WTC11 (cell line): ENCODE results near the gene SNAP29. TPM values are rescaled to one million over a fixed set of nuclear protein-coding genes. Genes with fewer than 3 reads are reported as not detected.

Experiments
- ATAC-seq: fragments of 200-7000 bp; cut with Tn5 transposase; 2 replicates; pipeline ENCODE4 v1.10.0; 2021; ENCODE audit warnings: mild to moderate bottlenecking, moderate library complexity
- CTCF ChIA-PET: fragments of 300-600 bp; sonication (Branson Sonifier 250); formaldehyde crosslinking; loops from one replicate; lab custom pipeline; 2021; ENCODE audit warnings: antibody characterized with exemption; lab: Charles Lee
- POLR2A ChIA-PET: fragments of 350-600 bp; sonication (Branson Sonifier 250); formaldehyde crosslinking; loops from one replicate; lab custom pipeline; 2021; ENCODE audit warnings: antibody characterized with exemption; lab: Charles Lee
- DNase-seq: peaks from one replicate; pipeline ENCODE4 v3.0.0; 2021; ENCODE audit warnings: low spot score
- H3K27ac Mint-ChIP-seq: 2 replicates; pipeline ENCODE4 v1.8.0; 2021; ENCODE audit warnings: mixed read lengths
- H3K27me3 Mint-ChIP-seq: 2 replicates; pipeline ENCODE4 v1.8.0; 2021; ENCODE audit warnings: low read depth, mild to moderate bottlenecking, moderate library complexity, mixed read lengths
- H3K36me3 Mint-ChIP-seq: 2 replicates; pipeline ENCODE4 v1.8.0; 2021; ENCODE audit warnings: mixed read lengths
- H3K4me1 Mint-ChIP-seq: 2 replicates; pipeline ENCODE4 v1.8.0; 2022; ENCODE audit warnings: mixed read lengths
- H3K4me3 Mint-ChIP-seq: 2 replicates; pipeline ENCODE4 v1.8.0; 2021; ENCODE audit warnings: mild to moderate bottlenecking, moderate library complexity, mixed read lengths
- H3K9me3 Mint-ChIP-seq: 2 replicates; pipeline ENCODE4 v1.8.0; 2021; ENCODE audit warnings: mixed read lengths
- CBFB ChIP-seq: sonication (generic); formaldehyde crosslinking; IDR thresholded peaks from 2 replicates; pipeline ENCODE4 v1.8.1; 2022; ENCODE audit warnings: mild to moderate bottlenecking, low read depth, missing genetic modification reagents
- CREB1 ChIP-seq: sonication (generic); formaldehyde crosslinking; IDR thresholded peaks from 2 replicates; pipeline ENCODE4 v1.8.0; 2023; ENCODE audit warnings: mild to moderate bottlenecking, missing genetic modification reagents
- ESRRA ChIP-seq: sonication (generic); formaldehyde crosslinking; IDR thresholded peaks from 2 replicates; pipeline ENCODE4 v1.8.1; 2022; ENCODE audit warnings: mild to moderate bottlenecking, missing genetic modification reagents, borderline replicate concordance
- FOXP1 ChIP-seq: sonication (generic); formaldehyde crosslinking; IDR thresholded peaks from 2 replicates; pipeline ENCODE4 v1.8.0; 2022; ENCODE audit warnings: missing genetic modification reagents, mild to moderate bottlenecking, moderate library complexity, borderline replicate concordance
- GABPB1 ChIP-seq: sonication (generic); formaldehyde crosslinking; IDR thresholded peaks from 2 replicates; pipeline ENCODE4 v1.8.1; 2023; ENCODE audit warnings: mild to moderate bottlenecking, missing genetic modification reagents
- JUN ChIP-seq: sonication (generic); formaldehyde crosslinking; IDR thresholded peaks from 2 replicates; pipeline ENCODE4 v1.8.0; 2023; ENCODE audit warnings: mild to moderate bottlenecking, missing genetic modification reagents
- MXD4 ChIP-seq: fragments of 250-450 bp; sonication (Bioruptor Pico); IDR thresholded peaks from 2 replicates; pipeline ENCODE4 v1.8.0; 2021; ENCODE audit warnings: mild to moderate bottlenecking, moderate library complexity, borderline replicate concordance
- NFATC4 ChIP-seq: fragments of 250-450 bp; sonication (Bioruptor Pico); IDR thresholded peaks from 2 replicates; pipeline ENCODE4 v1.9.0; 2021; ENCODE audit warnings: mild to moderate bottlenecking
- NFE2L1 ChIP-seq: sonication (generic); formaldehyde crosslinking; IDR thresholded peaks from 2 replicates; pipeline ENCODE4 v1.8.1; 2023; ENCODE audit warnings: missing genetic modification reagents
- NFYB ChIP-seq: sonication (generic); formaldehyde crosslinking; conservative IDR thresholded peaks from 2 replicates; pipeline ENCODE4 v1.8.0; 2022; ENCODE audit warnings: low read depth, missing genetic modification reagents
- SOX15 ChIP-seq: fragments of 250-450 bp; sonication (Bioruptor Pico); IDR thresholded peaks from 2 replicates; pipeline ENCODE4 v1.9.0; 2021; ENCODE audit warnings: mild to moderate bottlenecking
- SP1 ChIP-seq: sonication (generic); formaldehyde crosslinking; conservative IDR thresholded peaks from 2 replicates; pipeline ENCODE4 v1.8.1; 2022; ENCODE audit warnings: missing genetic modification reagents
- TEAD1 ChIP-seq: sonication (generic); formaldehyde crosslinking; IDR thresholded peaks from 2 replicates; pipeline ENCODE4 v1.8.0; 2022; ENCODE audit warnings: mild to moderate bottlenecking, missing genetic modification reagents
- ZBTB21 ChIP-seq: sonication (generic); formaldehyde crosslinking; IDR thresholded peaks from 2 replicates; pipeline ENCODE4 v1.8.1; 2023; ENCODE audit warnings: mild to moderate bottlenecking, missing genetic modification reagents, borderline replicate concordance
- ZNF232 ChIP-seq: sonication (generic); formaldehyde crosslinking; IDR thresholded peaks from 2 replicates; pipeline ENCODE4 v1.8.0; 2022; ENCODE audit warnings: mild to moderate bottlenecking, missing genetic modification reagents
- ZNF263 ChIP-seq: sonication (generic); formaldehyde crosslinking; IDR thresholded peaks from 2 replicates; pipeline ENCODE4 v1.8.1; 2022; ENCODE audit warnings: low read depth, mild to moderate bottlenecking, moderate library complexity, missing genetic modification reagents
- total RNA-seq: library from RNA; stranded (reverse); gene quantifications from 3 replicates; pipeline ENCODE4 v1.2.3, GENCODE V29; 2021
- TF ChIP-seq, protein P1 (sequence below): sonication (generic); formaldehyde crosslinking; IDR thresholded peaks from 2 replicates; pipeline ENCODE4 v1.8.0; 2023; ENCODE audit warnings: missing genetic modification reagents, mild to moderate bottlenecking, borderline replicate concordance
- TF ChIP-seq, protein P2 (sequence below): sonication (generic); formaldehyde crosslinking; IDR thresholded peaks from 2 replicates; pipeline ENCODE4 v1.8.0; 2022; ENCODE audit warnings: mild to moderate bottlenecking, missing genetic modification reagents
- TF ChIP-seq, protein P3 (sequence below): sonication (generic); formaldehyde crosslinking; IDR thresholded peaks from 2 replicates; pipeline ENCODE4 v1.8.1; 2022; ENCODE audit warnings: low read depth, missing genetic modification reagents, borderline replicate concordance
- TF ChIP-seq, protein P4 (sequence below): sonication (generic); formaldehyde crosslinking; conservative IDR thresholded peaks from 2 replicates; pipeline ENCODE4 v1.8.1; 2022; ENCODE audit warnings: mild to moderate bottlenecking, missing genetic modification reagents
- TF ChIP-seq, protein P5 (sequence below): fragments of 250-450 bp; sonication (Bioruptor Pico); IDR thresholded peaks from 2 replicates; pipeline ENCODE4 v1.9.0; 2021; ENCODE audit warnings: mild to moderate bottlenecking
- TF ChIP-seq, protein P6 (sequence below): fragments of 250-450 bp; sonication (Bioruptor Pico); IDR thresholded peaks from 2 replicates; pipeline ENCODE4 v1.9.0; 2021; ENCODE audit warnings: mild to moderate bottlenecking
- TF ChIP-seq, protein P7 (sequence below): fragments of 250-450 bp; sonication (Bioruptor Pico); IDR thresholded peaks from 2 replicates; pipeline ENCODE4 v1.9.0; 2021; ENCODE audit warnings: moderate library complexity, mild to moderate bottlenecking, inconsistent platforms, borderline replicate concordance

Gene SNAP29
- total RNA-seq, 1 experiment from 2014 or later = 14.7 TPM

DNA sequence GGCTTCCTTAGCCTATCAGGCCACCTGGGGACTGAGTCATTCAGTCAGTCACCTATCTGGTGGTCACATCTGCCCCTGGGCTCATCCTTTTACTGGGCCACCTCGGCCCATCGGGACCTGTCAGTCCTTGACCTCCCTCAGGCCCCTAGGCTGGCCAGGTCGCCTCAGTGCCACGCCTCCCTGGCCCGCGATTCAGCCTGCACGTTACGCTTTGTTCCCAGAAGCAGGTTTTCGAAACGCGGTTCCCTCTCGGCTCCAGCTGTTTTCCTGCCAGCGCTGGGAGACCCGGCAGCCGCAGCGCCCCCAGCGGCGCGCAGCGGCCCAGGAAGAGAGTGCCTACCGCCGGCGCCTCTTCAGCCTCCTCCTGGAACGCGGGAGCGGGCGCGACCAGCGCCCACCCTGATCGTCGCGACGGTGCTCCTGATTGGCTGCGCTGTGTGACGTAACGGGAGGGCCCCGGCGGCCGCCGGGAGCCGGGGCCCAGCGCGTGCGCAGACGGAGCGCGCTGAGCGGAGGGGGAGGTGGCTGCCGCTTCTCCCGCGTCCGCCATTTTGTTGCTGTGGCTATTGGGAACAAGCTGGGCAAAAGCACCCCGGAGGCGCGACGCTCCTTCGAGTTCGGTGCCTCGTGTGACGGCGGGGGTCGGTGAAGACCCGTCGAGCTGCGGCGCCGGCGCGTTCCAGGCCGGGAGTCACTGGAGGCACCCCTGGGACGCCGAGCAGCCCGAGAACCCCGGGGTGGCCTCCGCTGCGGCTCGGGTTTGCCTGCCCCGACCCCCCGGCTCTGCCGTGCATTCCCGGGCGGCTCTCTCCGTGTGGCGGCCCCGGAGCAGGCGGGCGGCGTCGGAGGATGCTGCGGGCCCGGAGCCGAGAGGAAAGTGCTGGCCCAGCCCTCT is 58.4 kb downstream of the SNAP29 start, which contains the start of gene CRKL (continued):
- TF ChIP-seq ZNF263 (no peak), NFE2L1 (CRISPR knock-in tag) (0 out of 2 replicates have a peak, but pooled peaks have one; percentile 49), TEAD1 (0 out of 2 replicates have a peak, but pooled peaks have one; percentile 20), SP1 (CRISPR knock-in tag) (no peak; the same call in 1 of the 2 replicates), ZBTB21 (CRISPR knock-in tag) (no peak), GABPB1 (CRISPR knock-in tag) (peak; percentile 57), FOXP1 (CRISPR knock-in tag) (peak; percentile 62; the same call in 1 of the 2 replicates)
- TF ChIP-seq, protein P1, sequence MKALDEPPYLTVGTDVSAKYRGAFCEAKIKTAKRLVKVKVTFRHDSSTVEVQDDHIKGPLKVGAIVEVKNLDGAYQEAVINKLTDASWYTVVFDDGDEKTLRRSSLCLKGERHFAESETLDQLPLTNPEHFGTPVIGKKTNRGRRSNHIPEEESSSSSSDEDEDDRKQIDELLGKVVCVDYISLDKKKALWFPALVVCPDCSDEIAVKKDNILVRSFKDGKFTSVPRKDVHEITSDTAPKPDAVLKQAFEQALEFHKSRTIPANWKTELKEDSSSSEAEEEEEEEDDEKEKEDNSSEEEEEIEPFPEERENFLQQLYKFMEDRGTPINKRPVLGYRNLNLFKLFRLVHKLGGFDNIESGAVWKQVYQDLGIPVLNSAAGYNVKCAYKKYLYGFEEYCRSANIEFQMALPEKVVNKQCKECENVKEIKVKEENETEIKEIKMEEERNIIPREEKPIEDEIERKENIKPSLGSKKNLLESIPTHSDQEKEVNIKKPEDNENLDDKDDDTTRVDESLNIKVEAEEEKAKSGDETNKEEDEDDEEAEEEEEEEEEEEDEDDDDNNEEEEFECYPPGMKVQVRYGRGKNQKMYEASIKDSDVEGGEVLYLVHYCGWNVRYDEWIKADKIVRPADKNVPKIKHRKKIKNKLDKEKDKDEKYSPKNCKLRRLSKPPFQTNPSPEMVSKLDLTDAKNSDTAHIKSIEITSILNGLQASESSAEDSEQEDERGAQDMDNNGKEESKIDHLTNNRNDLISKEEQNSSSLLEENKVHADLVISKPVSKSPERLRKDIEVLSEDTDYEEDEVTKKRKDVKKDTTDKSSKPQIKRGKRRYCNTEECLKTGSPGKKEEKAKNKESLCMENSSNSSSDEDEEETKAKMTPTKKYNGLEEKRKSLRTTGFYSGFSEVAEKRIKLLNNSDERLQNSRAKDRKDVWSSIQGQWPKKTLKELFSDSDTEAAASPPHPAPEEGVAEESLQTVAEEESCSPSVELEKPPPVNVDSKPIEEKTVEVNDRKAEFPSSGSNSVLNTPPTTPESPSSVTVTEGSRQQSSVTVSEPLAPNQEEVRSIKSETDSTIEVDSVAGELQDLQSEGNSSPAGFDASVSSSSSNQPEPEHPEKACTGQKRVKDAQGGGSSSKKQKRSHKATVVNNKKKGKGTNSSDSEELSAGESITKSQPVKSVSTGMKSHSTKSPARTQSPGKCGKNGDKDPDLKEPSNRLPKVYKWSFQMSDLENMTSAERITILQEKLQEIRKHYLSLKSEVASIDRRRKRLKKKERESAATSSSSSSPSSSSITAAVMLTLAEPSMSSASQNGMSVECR (CRISPR knock-in tag) = peak; percentile 65; the same call in 1 of the 2 replicates
- TF ChIP-seq, protein P2, sequence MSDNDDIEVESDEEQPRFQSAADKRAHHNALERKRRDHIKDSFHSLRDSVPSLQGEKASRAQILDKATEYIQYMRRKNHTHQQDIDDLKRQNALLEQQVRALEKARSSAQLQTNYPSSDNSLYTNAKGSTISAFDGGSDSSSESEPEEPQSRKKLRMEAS = peak; percentile 73; the same call in 1 of the 2 replicates
- TF ChIP-seq, all 79 proteins: peak for 19

DNA sequence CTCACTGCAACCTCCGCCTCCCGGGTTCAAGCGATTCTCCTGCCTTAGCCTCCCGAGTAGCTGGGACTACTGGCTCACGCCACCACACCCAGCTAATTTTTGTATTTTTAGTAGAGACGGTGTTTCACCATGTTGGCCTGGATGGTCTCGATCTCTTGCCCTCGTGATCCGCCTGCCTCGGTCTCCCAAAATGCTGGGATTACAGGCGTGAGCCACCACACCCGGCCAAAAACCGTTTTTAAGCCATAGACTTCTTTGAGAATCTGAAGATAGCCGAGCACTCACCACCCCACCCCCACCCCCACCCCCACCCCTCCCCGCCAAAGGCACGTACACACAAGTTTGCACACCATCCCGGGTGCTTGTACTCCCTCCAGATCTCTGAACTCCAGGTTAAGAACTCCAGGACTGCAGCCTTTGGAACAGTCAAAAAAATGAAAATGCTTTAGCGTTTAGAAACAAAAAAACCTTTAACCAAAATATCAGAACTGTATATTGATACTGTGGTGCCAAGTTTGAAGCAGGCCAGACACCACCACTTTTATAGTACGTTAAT is 59.9 kb downstream of the SNAP29 start:
- Mint-ChIP-seq H3K36me3 (peaks cover 19% of the 10 kb centered on the region; the same call in 1 of the 2 replicates), H3K27me3 (no peaks in the 10 kb centered on the region; the same call in 1 of the 2 replicates), H3K4me1 (peaks cover 35% of the 10 kb centered on the region), H3K9me3 (no peaks in the 10 kb centered on the region), H3K4me3 (peak overlapping the region; percentile 95), H3K27ac (peak overlapping the region; percentile 93)
- ATAC-seq = no peak
- ChIA-PET CTCF (no interaction called here), POLR2A (interaction anchor here (0.7 to 1.4 kb wide), 2 partner anchors 38 to 244 kb away, joined by 6 to 8 read pairs; no protein-coding TSS in a partner anchor)
- DNase-seq = no peak
- TF ChIP-seq, protein P3, sequence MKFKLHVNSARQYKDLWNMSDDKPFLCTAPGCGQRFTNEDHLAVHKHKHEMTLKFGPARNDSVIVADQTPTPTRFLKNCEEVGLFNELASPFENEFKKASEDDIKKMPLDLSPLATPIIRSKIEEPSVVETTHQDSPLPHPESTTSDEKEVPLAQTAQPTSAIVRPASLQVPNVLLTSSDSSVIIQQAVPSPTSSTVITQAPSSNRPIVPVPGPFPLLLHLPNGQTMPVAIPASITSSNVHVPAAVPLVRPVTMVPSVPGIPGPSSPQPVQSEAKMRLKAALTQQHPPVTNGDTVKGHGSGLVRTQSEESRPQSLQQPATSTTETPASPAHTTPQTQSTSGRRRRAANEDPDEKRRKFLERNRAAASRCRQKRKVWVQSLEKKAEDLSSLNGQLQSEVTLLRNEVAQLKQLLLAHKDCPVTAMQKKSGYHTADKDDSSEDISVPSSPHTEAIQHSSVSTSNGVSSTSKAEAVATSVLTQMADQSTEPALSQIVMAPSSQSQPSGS (CRISPR knock-in tag) = no peak
- no peak for TF ChIP-seq NFE2L1 (CRISPR knock-in tag)
- TF ChIP-seq ZNF232 (CRISPR knock-in tag) = no peak
- TF ChIP-seq, protein P4, sequence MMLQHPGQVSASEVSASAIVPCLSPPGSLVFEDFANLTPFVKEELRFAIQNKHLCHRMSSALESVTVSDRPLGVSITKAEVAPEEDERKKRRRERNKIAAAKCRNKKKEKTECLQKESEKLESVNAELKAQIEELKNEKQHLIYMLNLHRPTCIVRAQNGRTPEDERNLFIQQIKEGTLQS = no peak
- TF ChIP-seq, protein P5, sequence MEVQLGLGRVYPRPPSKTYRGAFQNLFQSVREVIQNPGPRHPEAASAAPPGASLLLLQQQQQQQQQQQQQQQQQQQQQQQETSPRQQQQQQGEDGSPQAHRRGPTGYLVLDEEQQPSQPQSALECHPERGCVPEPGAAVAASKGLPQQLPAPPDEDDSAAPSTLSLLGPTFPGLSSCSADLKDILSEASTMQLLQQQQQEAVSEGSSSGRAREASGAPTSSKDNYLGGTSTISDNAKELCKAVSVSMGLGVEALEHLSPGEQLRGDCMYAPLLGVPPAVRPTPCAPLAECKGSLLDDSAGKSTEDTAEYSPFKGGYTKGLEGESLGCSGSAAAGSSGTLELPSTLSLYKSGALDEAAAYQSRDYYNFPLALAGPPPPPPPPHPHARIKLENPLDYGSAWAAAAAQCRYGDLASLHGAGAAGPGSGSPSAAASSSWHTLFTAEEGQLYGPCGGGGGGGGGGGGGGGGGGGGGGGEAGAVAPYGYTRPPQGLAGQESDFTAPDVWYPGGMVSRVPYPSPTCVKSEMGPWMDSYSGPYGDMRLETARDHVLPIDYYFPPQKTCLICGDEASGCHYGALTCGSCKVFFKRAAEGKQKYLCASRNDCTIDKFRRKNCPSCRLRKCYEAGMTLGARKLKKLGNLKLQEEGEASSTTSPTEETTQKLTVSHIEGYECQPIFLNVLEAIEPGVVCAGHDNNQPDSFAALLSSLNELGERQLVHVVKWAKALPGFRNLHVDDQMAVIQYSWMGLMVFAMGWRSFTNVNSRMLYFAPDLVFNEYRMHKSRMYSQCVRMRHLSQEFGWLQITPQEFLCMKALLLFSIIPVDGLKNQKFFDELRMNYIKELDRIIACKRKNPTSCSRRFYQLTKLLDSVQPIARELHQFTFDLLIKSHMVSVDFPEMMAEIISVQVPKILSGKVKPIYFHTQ = no peak
- TF ChIP-seq CBFB = no peak
- no peak for TF ChIP-seq SOX15 (CRISPR knock-in tag)
- no peak for TF ChIP-seq JUN (CRISPR knock-in tag)
- TF ChIP-seq MXD4 = no peak
- no peak for TF ChIP-seq ESRRA (CRISPR knock-in tag)
- no peak for TF ChIP-seq CREB1 (CRISPR knock-in tag)
- TF ChIP-seq, protein P6, sequence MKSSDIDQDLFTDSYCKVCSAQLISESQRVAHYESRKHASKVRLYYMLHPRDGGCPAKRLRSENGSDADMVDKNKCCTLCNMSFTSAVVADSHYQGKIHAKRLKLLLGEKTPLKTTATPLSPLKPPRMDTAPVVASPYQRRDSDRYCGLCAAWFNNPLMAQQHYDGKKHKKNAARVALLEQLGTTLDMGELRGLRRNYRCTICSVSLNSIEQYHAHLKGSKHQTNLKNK = no peak
- TF ChIP-seq, protein P7, sequence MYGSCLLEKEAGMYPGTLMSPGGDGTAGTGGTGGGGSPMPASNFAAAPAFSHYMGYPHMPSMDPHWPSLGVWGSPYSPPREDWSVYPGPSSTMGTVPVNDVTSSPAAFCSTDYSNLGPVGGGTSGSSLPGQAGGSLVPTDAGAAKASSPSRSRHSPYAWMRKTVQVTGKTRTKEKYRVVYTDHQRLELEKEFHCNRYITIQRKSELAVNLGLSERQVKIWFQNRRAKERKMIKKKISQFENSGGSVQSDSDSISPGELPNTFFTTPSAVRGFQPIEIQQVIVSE (CRISPR knock-in tag) = no peak
- TF ChIP-seq NFYB (CRISPR knock-in tag) = no peak
- no peak for TF ChIP-seq NFATC4 (CRISPR knock-in tag)
- no peak for TF ChIP-seq FOXP1 (CRISPR knock-in tag)
